Activated T-helper 1 cell treated with anti-CD3 and anti-CD28 coated beads, Interleukin-2, amount 50 U/mL, for 16 hours (primary cell): ENCODE data around the gene RPS13.
"Not testable (repeated sequence)": the region's sequence is repeated elsewhere in the genome, so short reads cannot be mapped to it uniquely, and the experiment has no call there.

Experiments
- DNase-seq, 2 donors: peaks; one replicate each; pipeline ENCODE4 v3.0.0-alpha.2; 2020; ENCODE audit warnings: low read depth in 1 of 2, low spot score in 1 of 2

The RPS13 gene

DNA sequence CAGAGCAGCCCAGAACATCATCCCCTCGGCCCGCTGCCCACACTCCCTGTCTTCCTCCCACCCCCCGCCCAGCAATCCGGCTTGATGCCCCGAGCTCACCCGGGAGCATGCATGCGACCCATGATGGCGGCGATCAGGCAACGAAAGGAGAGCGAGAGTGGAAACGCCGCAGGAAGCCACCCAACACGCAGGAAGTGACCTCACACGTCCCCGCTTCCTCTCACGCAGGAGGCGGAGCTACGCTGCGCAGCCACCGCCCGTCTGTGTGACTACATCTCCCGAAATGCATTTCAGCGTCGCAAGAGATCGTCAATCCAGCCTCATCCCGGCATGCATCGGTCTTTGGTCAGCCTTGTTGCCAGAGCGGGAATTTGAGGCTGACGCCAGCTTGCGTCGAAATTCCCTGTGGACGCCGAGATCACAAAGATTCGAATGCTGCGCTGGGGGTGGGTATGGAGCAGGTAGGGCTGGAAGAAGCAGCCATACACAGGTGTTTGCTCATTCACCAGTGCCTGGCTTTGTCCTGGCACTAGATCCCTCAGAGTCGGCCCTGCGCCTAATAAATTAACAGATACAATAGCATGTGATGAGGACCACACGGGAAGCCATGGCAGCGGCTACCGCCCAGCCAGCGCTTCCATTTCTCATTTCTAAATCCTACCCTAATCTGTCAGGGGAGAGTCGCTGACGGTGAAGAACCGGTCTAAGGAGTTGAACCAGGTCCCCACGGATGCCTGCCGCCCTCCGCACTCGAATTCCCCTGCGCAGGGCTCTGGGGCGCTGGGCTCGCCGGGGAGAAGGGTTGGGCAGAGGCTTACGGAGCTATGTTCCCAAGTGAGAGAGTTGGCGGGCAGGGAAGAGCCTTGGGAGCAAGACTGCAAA lies at the start of gene RPS13:
Gene RPS13 (minus strand): TSS at position 148 of the 882 bp plus-strand sequence. CDS start 26 bp downstream, at position 122.
- DNase-seq, result peak; percentile 86 to 91

DNA sequence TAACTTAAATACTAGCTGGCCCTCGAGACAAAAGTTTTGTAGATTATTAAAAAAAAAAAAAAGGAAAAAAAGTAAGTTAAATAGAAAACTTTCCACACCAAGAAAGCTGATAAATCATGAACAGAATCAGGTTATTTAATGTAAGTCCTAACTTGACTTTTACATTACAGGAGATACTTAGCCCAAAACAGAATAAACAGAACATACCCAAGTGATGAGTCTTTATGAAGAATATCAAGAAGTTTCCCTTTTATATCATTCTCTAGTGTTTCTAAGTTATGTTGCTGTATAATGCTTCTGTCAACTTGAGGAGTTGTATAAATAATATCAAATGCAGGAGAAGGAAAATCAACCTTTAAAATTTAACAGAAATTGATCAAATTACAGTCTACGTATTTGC lies 44.5 kb upstream of the RPS13 start:
- no peak for DNase-seq

DNA sequence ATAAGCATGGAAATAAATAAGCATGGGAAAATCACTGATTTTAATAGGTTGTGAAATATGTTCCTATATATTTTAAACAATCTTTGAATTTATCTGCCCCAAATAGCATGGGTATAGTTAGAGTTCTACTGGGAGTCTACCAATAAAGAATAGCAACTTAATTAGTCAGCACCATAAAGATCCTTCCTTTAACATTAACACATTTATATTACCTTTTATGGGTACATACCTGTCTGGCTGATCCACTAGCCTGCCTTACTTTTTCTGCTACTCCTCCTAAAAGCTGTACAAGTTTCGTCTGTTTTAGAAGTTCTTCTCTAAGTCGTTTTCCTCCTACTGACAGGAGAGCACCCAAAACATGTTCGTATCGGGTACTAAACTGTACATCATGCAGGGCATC lies 39.8 kb upstream of the RPS13 start:
- DNase-seq, result no peak

DNA sequence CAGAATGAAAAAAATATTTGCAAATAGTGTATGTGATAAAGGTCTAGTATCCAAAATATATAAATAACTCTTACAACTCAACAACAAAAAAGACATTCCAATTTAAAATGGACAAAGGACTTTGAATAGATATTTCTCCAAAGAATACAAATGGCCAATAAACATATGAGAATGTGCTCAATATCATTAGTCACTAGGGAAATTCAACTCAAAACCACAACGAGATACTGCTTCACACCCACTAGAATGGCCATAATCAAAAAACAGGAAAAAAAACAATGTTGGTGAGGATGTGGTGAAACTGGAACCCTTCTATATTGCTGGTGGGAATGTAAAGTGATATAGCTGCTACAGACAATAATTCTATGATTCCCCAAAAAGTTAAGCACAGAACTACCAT lies 38.6 kb upstream of the RPS13 start:
- DNase-seq, result no peak

DNA sequence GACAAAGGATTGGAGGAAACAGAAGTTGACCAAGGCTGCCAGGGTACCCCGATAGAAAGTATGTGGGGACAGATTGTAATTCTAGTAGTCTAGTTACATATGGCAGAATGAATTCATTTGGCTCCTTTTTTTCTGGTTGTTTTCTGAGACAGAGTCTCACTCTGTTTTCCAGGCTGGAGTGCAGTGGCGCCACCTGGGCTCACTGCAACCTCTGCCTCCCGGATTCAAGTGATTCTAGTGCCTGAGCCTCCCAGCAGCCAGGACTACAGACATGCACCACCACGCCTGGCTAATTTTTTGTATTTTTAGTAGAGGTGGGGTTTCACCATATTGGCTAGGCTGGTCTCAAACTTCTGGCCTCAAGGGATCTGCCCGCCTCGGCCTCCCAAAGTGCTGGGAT lies 30.3 kb upstream of the RPS13 start:
- not testable (repeated sequence) for DNase-seq

DNA sequence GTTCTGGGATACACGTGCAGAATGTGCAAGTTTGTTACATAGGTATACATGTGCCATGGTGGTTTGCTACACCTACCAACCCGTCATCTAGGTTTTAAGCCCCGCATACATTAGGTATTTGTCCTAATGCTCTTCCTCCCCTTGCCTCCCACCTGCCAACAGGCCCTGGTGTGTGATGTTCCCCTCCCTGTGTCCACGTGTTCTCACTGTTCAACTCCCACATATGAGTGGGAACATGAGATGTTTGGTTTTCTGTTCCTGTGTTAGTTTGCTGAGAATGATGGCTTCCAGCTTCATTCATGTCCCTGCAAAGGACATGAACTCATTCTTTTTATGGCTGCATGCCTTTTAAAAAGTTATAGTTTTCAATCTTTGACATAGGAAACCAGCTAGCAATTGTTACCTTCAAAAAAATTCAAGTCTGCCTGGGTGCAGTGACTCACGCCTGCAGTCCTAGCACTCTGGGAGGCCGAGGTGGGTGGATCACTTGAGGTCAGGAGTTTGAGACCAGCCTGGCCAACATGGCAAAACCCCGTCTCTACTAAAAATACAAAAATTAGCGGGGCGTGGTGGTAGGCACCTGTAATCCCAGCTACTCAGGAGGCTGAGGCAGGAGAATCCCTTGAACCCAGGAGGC lies 28.1 kb upstream of the RPS13 start:
- not testable (repeated sequence) for DNase-seq

DNA sequence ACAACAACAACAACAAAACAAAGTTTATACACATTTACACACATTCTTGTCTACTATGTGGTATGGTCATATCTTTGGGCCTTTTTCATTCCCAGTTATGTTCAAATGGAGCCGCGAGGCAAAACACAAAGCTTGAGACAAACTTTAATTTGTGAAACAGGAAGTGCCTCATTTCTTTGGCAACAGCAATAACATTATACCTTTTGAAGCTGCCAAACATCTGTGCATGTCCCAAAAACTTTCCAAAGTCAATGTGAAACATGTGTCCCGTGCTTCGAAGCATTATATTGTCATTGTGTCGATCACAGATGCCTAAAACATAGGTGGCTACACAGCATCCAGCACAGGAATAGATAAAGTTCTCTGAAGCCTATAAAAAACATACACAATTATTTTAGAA lies 25.0 kb upstream of the RPS13 start:
- no peak for DNase-seq

DNA sequence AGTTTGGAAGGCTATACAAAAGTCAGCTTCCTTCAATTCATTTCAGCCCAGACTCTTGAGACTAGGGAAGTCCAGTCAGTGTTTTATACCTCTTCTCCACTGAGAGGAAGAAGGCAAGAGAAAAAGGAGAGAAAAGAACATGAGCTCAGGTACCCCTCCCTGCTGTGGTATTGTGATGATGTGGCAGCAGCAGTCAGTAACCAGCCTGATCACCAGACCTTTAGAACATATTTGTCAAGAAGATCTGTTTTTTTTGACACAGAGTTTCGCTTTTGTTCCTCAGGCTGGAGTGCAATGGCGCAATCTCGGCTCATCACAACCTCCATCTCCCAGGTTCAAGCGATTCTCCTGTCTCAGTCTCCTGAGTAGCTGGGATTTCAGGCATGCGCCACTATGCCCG lies 21.2 kb upstream of the RPS13 start:
- DNase-seq, result no peak

DNA sequence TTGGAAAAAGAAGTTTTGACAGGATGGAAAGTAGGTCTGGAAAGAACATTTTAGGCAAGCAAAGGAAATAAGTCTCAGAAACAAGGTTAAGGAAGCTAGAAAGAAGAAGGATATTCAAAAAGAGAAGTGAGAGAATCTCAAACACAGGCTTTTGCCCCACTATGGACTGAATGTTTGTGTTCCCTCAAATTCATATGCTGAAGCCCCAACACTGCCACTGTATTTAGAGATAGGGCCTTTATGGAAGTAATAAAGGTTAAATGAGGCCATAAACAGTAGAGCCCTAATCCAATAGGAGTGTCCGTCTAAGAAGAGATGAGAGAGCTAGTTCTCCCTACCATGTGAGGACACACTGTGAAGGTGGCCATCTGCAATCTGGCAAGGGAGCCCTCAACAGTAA lies 20.6 kb upstream of the RPS13 start:
- DNase-seq, result no peak

DNA sequence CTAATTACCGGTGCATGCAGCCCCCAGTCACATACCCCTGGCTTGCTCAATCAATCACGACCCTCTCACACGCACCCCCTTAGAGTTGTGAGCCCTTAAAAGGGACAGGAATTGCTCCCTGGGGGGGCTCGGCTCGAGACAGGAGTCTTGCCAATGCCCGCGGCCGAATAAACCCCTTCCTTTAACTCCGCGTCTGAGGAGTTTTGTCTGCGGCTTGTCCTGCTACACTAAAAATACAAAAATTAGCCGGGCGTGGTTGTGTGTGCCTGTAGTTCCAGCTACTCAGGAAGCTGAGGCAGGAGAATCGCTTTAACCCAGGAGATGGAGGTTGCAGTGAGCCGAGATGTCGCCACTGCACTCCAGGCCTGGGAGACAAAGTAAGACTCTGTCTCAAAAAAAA lies 8.5 kb upstream of the RPS13 start:
- not testable (repeated sequence) for DNase-seq

DNA sequence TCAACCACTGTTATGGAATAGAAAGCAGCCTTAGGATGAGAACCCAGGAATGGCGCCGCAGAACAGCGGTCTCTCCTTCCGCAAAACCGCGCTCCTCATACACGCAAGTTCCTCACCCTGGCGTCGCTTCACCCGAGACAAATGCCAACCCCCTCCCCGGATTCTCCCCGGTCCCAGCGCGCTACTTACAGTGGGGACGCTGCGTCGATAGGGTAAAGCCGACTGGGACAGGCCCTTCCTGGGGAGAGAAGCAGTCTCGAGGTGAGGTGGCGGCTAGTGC lies 287 bp downstream of the RPS13 start:
- DNase-seq, result no peak

DNA sequence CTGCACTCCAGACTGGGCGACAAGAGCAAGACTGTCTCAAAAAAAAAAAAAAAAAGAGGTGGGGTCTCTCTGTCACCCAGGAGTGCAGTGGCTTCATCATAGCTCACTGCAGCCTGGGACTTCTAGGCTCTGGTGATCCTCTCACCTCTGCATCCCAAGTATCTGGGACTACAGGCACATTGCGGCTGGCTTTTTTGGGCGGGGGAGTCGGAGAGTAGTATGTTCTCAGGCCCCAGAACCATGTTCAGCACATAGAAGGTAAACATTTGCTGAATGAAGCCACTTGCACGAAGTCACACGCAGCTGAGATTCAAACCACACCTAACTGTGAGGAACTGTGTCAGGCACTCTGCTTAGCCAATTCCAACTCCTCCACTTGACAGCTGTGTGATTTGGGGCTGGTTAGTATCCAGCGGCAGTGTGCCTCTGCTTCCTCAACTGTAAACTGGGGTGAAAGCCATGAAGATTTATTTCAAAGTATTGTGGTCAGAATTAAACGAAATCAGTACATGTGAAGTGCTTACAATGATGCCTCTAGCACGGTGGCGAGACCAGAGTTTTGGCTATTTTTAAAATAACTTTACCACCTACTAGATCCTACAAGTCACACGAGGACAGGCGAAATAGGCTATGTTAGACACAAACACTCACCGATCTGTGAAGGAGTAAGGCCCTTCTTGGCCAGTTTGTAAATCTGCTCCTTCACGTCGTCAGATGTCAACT lies 789 bp downstream of the RPS13 start:
- no peak for DNase-seq

DNA sequence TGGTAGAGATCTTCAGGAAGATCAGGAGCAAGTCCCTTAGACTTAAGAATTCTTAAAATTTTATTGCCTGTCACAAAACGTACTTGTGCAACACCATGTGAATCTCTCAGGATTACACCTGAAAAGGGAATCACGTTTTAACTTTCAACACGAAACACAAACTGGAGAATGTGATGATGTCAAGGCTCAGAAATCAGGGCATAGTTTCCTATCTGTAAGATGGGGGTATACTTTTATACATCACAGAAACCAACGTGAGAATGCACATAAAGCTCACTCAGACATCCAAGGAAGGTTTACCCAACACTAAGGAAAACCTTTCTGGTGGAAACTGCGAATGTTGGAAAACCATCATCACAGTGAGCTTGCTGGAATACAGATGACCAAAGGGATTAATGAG lies 2.0 kb downstream of the RPS13 start:
- no peak for DNase-seq

DNA sequence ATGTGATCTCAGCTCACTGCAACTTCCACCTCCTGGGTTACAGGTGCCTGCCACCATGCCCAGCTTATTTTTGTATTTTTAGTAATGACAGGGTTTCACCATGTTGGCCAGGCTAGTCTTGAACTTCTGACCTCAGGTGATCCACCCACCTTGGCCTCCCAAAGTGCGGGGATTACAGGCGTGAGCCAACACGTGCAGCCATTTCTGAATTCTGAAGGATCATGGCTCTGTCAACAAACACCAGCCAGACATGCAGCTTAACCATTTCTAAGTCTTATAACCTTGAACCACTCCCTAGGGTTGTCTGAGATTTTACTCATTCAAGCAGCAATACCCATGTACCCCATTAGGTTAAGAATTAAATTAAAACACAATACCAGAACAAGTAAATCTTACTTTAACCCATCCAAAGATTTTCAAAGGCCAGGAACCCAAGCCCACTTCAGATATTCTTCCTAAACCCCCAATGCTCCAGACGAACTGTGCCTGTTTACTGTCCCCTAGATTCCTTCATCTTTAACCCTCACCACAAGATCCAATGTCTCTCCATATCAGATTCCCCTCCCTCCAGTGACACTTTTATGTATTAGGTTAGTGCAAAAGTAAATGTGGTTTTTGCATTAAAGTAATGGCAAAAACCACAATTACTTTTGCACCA lies 4.0 kb downstream of the RPS13 start:
- no peak for DNase-seq

DNA sequence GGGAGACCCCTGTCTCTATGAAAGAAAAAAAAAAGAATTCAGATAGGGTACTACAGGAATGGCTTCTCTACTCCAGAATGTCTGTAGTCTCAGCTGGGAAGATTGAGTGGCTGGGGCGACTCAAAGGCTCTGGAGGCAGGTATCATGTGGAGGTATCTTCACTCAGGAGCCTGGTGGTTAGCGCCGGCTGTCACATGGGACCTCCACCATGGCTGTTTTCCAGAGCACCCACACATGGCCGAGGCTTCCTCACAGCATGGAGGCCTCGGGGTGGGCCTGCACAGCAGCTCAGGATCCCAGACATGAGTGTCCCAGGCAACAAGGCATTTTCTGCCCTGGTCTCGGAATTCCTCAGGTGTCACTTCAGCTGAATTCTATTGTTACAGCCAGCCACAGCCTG lies 10.1 kb downstream of the RPS13 start:
- DNase-seq, result no peak

DNA sequence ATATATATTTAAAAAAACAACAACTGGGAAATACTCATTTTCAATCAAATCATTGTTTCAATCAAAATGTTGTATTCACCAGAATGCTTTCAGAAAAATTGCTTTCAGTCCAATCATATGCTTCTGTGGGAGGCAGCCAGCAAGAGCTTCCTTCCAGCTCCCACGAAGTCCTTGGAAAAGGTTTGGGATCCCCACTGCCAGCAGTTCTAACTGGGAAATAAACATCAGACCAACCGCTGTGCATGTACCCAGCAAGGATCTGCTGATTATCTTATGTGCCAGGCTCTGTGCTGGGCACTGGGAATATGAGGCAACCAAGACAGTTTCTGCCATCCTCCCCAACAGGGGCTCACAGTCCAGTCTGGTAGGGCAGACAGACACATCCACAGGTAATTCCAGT lies 10.8 kb downstream of the RPS13 start:
- DNase-seq, result no peak

DNA sequence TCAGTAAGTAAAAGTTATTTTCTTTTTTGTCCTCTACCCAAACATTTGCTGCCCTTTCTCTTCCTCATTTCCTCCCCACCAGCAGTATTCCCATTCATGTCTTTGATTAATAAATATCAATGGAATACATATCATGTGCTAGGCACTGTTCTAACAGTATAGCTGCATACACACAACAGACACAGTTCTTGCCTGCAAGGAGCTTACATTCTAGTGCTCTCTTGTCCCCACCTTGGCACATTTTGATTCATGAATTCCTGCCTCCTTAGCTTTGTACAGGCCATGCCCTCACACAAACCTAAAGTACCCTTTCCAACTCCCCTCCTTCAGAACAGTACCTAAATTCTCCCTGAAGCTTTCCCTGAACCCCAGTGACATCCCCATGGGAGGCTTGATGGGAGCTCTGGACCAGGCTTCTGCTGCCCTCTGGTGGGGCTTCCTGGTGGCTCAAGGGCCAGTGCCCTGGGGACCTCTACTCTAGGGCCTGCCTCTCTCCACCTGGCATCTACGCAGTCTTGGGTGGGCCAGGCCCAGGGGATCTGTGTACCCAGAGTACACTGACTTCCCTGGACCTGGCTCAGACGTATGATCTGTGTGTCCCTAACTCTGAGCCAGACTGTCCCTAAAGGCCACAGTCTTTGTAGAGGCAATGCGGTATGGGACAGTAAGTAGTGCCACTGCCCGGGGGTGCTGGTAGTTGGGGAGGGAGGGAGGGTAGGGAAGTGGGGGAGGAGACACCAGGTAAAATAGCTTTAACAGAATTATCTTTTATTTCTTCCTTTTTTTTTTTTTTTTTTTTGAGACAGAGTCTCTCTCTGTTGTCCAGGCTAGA lies 14.1 kb downstream of the RPS13 start:
- peak in 1 of 2 donors; percentile 13 for DNase-seq

DNA sequence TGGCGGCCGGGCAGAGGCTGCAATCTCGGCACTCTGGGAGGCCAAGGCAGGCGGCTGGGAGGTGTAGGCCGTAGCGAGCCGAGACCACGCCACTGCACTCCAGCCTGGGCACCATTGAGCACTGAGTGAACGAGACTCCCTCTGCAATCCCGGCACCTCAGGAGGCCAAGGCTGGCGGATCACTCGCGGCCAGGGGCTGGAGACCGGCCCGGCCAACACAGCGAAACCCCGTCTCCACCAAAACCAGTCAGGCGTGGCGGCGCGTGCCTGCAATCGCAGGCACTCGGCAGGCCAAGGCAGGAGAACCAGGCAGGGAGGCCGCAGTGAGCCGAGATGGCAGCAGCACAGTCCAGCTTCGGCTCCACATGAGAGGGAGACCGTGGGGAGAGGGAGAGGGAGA lies 26.3 kb downstream of the RPS13 start:
- DNase-seq, result not testable (repeated sequence)

DNA sequence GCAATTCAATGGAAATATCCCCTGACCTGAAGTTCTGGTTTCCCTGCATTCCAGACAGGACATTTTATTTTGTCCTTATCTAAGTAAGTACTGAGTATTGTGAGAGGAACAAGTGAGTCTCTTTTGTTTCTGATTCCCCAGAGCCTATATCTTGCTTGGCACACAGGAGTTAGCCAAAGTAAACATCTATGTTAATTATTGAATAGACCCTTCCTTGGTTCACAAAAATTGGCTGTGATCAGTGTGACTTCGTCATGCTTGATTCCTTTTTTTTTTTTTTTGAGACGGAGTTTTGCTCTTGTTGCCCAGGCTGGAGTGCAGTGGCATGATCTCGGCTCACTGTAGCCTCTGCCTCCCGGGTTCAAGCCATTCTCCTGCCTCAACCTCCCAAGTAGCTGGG lies 29.0 kb downstream of the RPS13 start:
- DNase-seq, result not testable (repeated sequence)

DNA sequence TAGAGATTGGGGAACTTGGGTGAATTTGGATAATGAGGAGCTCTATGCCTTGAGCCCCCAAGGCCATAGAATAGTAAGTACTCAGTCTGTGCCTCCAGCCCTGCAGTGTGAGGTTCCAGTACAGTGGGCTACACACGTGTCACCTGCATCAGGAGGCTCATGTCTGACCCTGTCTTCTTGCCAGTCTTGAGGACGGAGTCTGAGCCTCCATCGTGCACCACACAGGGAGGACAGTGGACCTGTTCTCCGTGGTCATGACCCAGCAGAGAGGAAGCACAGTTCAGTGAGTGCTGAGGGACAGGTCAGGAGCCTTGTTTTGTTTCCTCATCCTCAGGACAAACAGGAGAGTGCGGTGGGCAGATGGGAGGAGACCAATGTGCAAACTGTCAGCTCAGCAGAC lies 30.8 kb downstream of the RPS13 start:
- no peak for DNase-seq
